Measurements from ENCODE around the gene CHGA. TPM values are rescaled to one million over a fixed set of nuclear protein-coding genes. Genes with fewer than 3 reads are reported as not detected.

The CHGA gene
- total RNA-seq, 2 experiments from 2014 or later, result not detected

GRCh38 chr14:92937051-92937937 lies 14.3 kb downstream of the CHGA start:
- POLR2A ChIA-PET, result interaction anchor here (0.7 kb wide), 1 partner anchor 130 kb away, joined by 3 read pairs; no protein-coding TSS in a partner anchor
- ATAC-seq, result peak; percentile 55
- no peak overlapping the region for H3K27ac Mint-ChIP-seq
- intact Hi-C loops (cut with micrococcal nuclease), result no loop called here
- H3K4me1 Mint-ChIP-seq (ENCODE audit: low read depth), result no peaks in the 10 kb centered on the region
- no peak overlapping the region for H3K4me3 Mint-ChIP-seq
- CTCF ChIA-PET, result interaction anchor here (1.5 kb wide), 1 partner anchor 15 kb away, joined by 6 read pairs; no protein-coding TSS in a partner anchor
- DNase-seq, result no peak
- TF ChIP-seq CTCF (IDR thresholded peaks at IDR 0.05), result no peak
- H3K27me3 Mint-ChIP-seq, result no peaks in the 10 kb centered on the region
- H3K36me3 Mint-ChIP-seq (ENCODE audit: low read depth), result peaks cover 3% of the 10 kb centered on the region
- H3K9me3 Mint-ChIP-seq, result no peaks in the 10 kb centered on the region

- Mint-ChIP-seq H3K9me3 (no peaks in the 10 kb centered on the region), H3K27me3 (no peaks in the 10 kb centered on the region), H3K36me3 (ENCODE audit: low read depth) (peaks cover 3% of the 10 kb centered on the region), H3K4me3 (no peak overlapping the region), H3K4me1 (ENCODE audit: low read depth) (no peaks in the 10 kb centered on the region), H3K27ac (no peak overlapping the region)
- no peak for DNase-seq
- ATAC-seq, result no peak
- CTCF ChIA-PET, result interaction anchor here (1.5 kb wide), 1 partner anchor 14 kb away, joined by 6 read pairs; no protein-coding TSS in a partner anchor
- POLR2A ChIA-PET, result no interaction called here
- TF ChIP-seq CTCF (IDR thresholded peaks at IDR 0.05), result no peak
- intact Hi-C loops (cut with micrococcal nuclease), result no loop called here
Observed at GRCh38 chr14:92938235-92938875, 15.4 kb downstream of the CHGA start.

- intact Hi-C loops (cut with micrococcal nuclease), result no loop called here
- H3K4me3 Mint-ChIP-seq, result no peak overlapping the region
- H3K9me3 Mint-ChIP-seq, result no peaks in the 10 kb centered on the region
- DNase-seq (no peak), ATAC-seq (no peak)
- TF ChIP-seq CTCF (IDR thresholded peaks at IDR 0.05), result no peak
- H3K36me3 Mint-ChIP-seq (ENCODE audit: low read depth), result peaks cover 3% of the 10 kb centered on the region
- H3K27me3 Mint-ChIP-seq, result no peaks in the 10 kb centered on the region
- ChIA-PET POLR2A (no interaction called here), CTCF (no interaction called here)
- H3K27ac Mint-ChIP-seq, result no peak overlapping the region
- no peaks in the 10 kb centered on the region for H3K4me1 Mint-ChIP-seq (ENCODE audit: low read depth)
Observed at GRCh38 chr14:92938890-92939671, 16.1 kb downstream of the CHGA start.

- H3K4me1 Mint-ChIP-seq (ENCODE audit: low read depth), result no peaks in the 10 kb centered on the region
- TF ChIP-seq CTCF (IDR thresholded peaks at IDR 0.05), result no peak
- H3K27me3 Mint-ChIP-seq, result no peaks in the 10 kb centered on the region
- ChIA-PET CTCF (no interaction called here), POLR2A (no interaction called here)
- ATAC-seq (no peak), DNase-seq (no peak)
- intact Hi-C loops (cut with micrococcal nuclease), result no loop called here
- peaks cover 3% of the 10 kb centered on the region for H3K36me3 Mint-ChIP-seq (ENCODE audit: low read depth)
- no peak overlapping the region for H3K4me3 Mint-ChIP-seq
- H3K9me3 Mint-ChIP-seq, result no peaks in the 10 kb centered on the region
- H3K27ac Mint-ChIP-seq, result no peak overlapping the region
Observed at GRCh38 chr14:92939699-92940098, 16.7 kb downstream of the CHGA start.

All from activated CD8-positive, alpha-beta T cell treated with anti-CD3 and anti-CD28 coated beads for 36 hours (primary cell).